ENCODE data around the gene TMEM92. TPM values are rescaled to one million over a fixed set of nuclear protein-coding genes. Genes with fewer than 3 reads are reported as not detected.

The TMEM92 gene
- total and polyA plus RNA-seq, 2 of the 13 experiments (the other 11 are each of a cell fraction or from before 2014, with no cell fraction given): 0.07 TPM; not detected in 1

GRCh38 chr17:50310455-50311111 lies 36.3 kb downstream of the TMEM92 start (continued):
- TF ChIP-seq ZNF513 (CRISPR knock-in tag; conservative IDR thresholded peaks at IDR 0.05) (no peak), HNF1A (IDR thresholded peaks at IDR 0.05; ENCODE audit: low read depth) (no peak), HNF1A (CRISPR knock-in tag; IDR thresholded peaks at IDR 0.05; ENCODE audit: borderline replicate concordance) (no peak), SNAI1 (CRISPR knock-in tag; IDR thresholded peaks at IDR 0.05; ENCODE audit: borderline replicate concordance) (no peak), JDP2 (CRISPR knock-in tag; IDR thresholded peaks at IDR 0.05; ENCODE audit: borderline replicate concordance) (no peak), RNF219 (CRISPR knock-in tag; IDR thresholded peaks at IDR 0.05) (no peak), ZMAT3 (CRISPR knock-in tag; conservative IDR thresholded peaks at IDR 0.05) (no peak), ASH2L (IDR thresholded peaks at IDR 0.05; ENCODE audit: insufficient read length, low read depth, low read length) (peak; percentile 20), MEF2D (CRISPR knock-in tag; IDR thresholded peaks at IDR 0.05) (no peak), ZNF414 (CRISPR knock-in tag; IDR thresholded peaks at IDR 0.05) (no peak), TBP (CRISPR knock-in tag; IDR thresholded peaks at IDR 0.05) (no peak), ZNF224 (CRISPR knock-in tag; IDR thresholded peaks at IDR 0.05) (no peak), RAD21 (CRISPR knock-in tag; IDR thresholded peaks at IDR 0.05) (no peak), SIN3A (IDR thresholded peaks at IDR 0.05; ENCODE audit: borderline replicate concordance, low read depth, low read length) (no peak), GTF2F1 (IDR thresholded peaks at IDR 0.05; ENCODE audit: low read length) (no peak), ZNF276 (CRISPR knock-in tag; IDR thresholded peaks at IDR 0.05; ENCODE audit: low read depth) (no peak), CEBPB (IDR thresholded peaks at IDR 0.05; ENCODE audit: borderline replicate concordance, low read depth, low read length) (no peak), RBAK (CRISPR knock-in tag; IDR thresholded peaks at IDR 0.05) (no peak), SMYD3 (CRISPR knock-in tag; IDR thresholded peaks at IDR 0.05) (no peak), FOXK2 (IDR thresholded peaks at IDR 0.05) (no peak), ZNF552 (CRISPR knock-in tag; IDR thresholded peaks at IDR 0.05; ENCODE audit: borderline replicate concordance) (no peak)
